ENCODE data around the gene NMNAT2. TPM values are rescaled to one million over a fixed set of nuclear protein-coding genes. Genes with fewer than 3 reads are reported as not detected.

Gene NMNAT2
- total and polyA plus RNA-seq, 2 of the 4 experiments (the other 2 are of a cell fraction) = 0.36 to 2.4 TPM

DNA sequence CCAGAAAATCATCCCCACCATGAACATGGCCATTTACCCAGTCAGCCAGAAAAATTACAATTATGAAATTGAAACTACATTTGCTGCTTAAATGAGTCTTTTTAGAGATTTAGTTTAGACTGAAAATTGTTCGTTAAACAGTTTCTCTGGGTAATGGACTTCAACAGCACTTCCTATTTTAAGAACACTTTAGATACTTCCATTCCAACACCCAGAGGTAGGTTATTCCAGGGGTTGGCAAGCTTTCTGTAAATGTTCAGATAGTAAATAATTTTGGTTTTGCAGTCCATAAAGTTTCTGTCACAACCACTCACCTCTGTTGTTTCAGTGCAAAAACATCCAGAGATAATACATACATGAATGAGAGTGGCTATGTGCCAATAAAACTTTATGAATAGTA lies 10.2 kb downstream of the NMNAT2 start:
- dilution Hi-C loops (cut with HindIII; ENCODE audit: low sequenced_read_pairs, unreplicated experiment) = no loop called here
- in situ Hi-C loops (cut with MboI; ENCODE audit: low sequenced_read_pairs) = no loop called here
- Histone ChIP-seq H3K23ac (ENCODE audit: low read depth, low read length) (no peak overlapping the region), H4K5ac (ENCODE audit: low read depth, low read length) (no peak overlapping the region), H2BK120ac (ENCODE audit: low read depth, low read length) (no peak overlapping the region), H4K20me1 (ENCODE audit: insufficient read depth, low read length) (no peaks in the 10 kb centered on the region), H2AK5ac (ENCODE audit: low read depth, low read length) (no peak overlapping the region), H4K91ac (ENCODE audit: insufficient read depth, low read depth, low read length) (no peak overlapping the region), H2AFZ (replicated peaks; ENCODE audit: low read length, poor library complexity) (no peak overlapping the region), H2BK20ac (ENCODE audit: low read depth, low read length) (no peak overlapping the region), H2AK9ac (replicated peaks; ENCODE audit: low read depth, low read length, poor library complexity) (no peak overlapping the region), H3K27me3 (ENCODE audit: control insufficient read depth, insufficient read depth, low read length) (peaks cover 14% of the 10 kb centered on the region), H3K36me3 (ENCODE audit: control insufficient read depth, insufficient read depth, low read length) (no peaks in the 10 kb centered on the region), H4K8ac (ENCODE audit: low read depth in 2 of 2, low read length in 2 of 2) (no peak overlapping the region), H3K27ac (ENCODE audit: insufficient read depth, low read length) (no peak overlapping the region), H3K9me1 (ENCODE audit: insufficient read depth, low read length) (no peaks in the 10 kb centered on the region), H2BK15ac (ENCODE audit: low read depth, low read length) (no peak overlapping the region), H3K79me1 (ENCODE audit: low read depth in 1 of 2, low read length in 2 of 2) (no peaks in the 10 kb centered on the region), H3K4me1 (ENCODE audit: control insufficient read depth, insufficient read depth, low read length) (no peaks in the 10 kb centered on the region), H3K56ac (ENCODE audit: extremely low read depth, insufficient read depth, low read length) (no peak overlapping the region), H3K9me3 (ENCODE audit: control insufficient read depth, insufficient read depth, low read length) (no peaks in the 10 kb centered on the region), H3K4me3 (ENCODE audit: insufficient read depth, low read depth, low read length) (no peak overlapping the region), H3K4me2 (ENCODE audit: low read depth, low read length) (no peak overlapping the region), H3K18ac (ENCODE audit: low read depth, low read length) (no peak overlapping the region), H3K9ac (ENCODE audit: low read depth, low read length) (no peak overlapping the region), H2BK5ac (ENCODE audit: low read depth, low read length, poor library complexity, severe bottlenecking) (no peak overlapping the region), H3K14ac (replicated peaks; ENCODE audit: low read depth, low read length) (no peak overlapping the region), H3K4ac (ENCODE audit: low read depth, low read length) (no peak overlapping the region)
- ATAC-seq (ENCODE audit: low read depth) (no peak), DNase-seq (no peak)
- WGBS, 2 experiments (ENCODE audit: extremely low coverage in 2 of 2, insufficient read length in 1 of 2) = no CpG with 5 or more reads among the region's 1 CpG
- TF ChIP-seq FOS (IDR thresholded peaks at IDR 0.05; ENCODE audit: low read depth, low read length) = no peak
- TF ChIP-seq, protein P1, sequence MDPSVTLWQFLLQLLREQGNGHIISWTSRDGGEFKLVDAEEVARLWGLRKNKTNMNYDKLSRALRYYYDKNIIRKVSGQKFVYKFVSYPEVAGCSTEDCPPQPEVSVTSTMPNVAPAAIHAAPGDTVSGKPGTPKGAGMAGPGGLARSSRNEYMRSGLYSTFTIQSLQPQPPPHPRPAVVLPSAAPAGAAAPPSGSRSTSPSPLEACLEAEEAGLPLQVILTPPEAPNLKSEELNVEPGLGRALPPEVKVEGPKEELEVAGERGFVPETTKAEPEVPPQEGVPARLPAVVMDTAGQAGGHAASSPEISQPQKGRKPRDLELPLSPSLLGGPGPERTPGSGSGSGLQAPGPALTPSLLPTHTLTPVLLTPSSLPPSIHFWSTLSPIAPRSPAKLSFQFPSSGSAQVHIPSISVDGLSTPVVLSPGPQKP (IDR thresholded peaks at IDR 0.05; ENCODE audit: borderline replicate concordance, low read depth, low read length) = no peak
- no peak for TF ChIP-seq RCOR1 (IDR thresholded peaks at IDR 0.05; ENCODE audit: insufficient replicate concordance, low read length)
- no peak for TF ChIP-seq RFX5 (IDR thresholded peaks at IDR 0.05; ENCODE audit: low read depth, low read length)
- TF ChIP-seq, protein P2, sequence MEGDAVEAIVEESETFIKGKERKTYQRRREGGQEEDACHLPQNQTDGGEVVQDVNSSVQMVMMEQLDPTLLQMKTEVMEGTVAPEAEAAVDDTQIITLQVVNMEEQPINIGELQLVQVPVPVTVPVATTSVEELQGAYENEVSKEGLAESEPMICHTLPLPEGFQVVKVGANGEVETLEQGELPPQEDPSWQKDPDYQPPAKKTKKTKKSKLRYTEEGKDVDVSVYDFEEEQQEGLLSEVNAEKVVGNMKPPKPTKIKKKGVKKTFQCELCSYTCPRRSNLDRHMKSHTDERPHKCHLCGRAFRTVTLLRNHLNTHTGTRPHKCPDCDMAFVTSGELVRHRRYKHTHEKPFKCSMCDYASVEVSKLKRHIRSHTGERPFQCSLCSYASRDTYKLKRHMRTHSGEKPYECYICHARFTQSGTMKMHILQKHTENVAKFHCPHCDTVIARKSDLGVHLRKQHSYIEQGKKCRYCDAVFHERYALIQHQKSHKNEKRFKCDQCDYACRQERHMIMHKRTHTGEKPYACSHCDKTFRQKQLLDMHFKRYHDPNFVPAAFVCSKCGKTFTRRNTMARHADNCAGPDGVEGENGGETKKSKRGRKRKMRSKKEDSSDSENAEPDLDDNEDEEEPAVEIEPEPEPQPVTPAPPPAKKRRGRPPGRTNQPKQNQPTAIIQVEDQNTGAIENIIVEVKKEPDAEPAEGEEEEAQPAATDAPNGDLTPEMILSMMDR (conservative IDR thresholded peaks at IDR 0.05; ENCODE audit: low read depth, low read length) = no peak
- no peak for TF ChIP-seq CEBPB (IDR thresholded peaks at IDR 0.05; ENCODE audit: low read depth, low read length)
- TF ChIP-seq POLR2A (IDR thresholded peaks at IDR 0.05; ENCODE audit: low read depth, low read length) = no peak
- no peak for TF ChIP-seq RAD21 (IDR thresholded peaks at IDR 0.05; ENCODE audit: low read length)
- TF ChIP-seq, protein P3, sequence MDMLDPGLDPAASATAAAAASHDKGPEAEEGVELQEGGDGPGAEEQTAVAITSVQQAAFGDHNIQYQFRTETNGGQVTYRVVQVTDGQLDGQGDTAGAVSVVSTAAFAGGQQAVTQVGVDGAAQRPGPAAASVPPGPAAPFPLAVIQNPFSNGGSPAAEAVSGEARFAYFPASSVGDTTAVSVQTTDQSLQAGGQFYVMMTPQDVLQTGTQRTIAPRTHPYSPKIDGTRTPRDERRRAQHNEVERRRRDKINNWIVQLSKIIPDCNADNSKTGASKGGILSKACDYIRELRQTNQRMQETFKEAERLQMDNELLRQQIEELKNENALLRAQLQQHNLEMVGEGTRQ (IDR thresholded peaks at IDR 0.05; ENCODE audit: low read depth, low read length) = no peak
- no peak for TF ChIP-seq MXI1 (IDR thresholded peaks at IDR 0.05; ENCODE audit: borderline replicate concordance, low read depth, low read length)
- no peak for TF ChIP-seq CHD1 (IDR thresholded peaks at IDR 0.05; ENCODE audit: low read depth, low read length)
- TF ChIP-seq MAZ (IDR thresholded peaks at IDR 0.05; ENCODE audit: borderline replicate concordance, low read depth, low read length) = no peak
- TF ChIP-seq SMC3 (IDR thresholded peaks at IDR 0.05; ENCODE audit: low read depth, low read length) = no peak
- TF ChIP-seq MAFK (IDR thresholded peaks at IDR 0.05; ENCODE audit: low read depth, low read length) = no peak
- TF ChIP-seq NFE2L2 (IDR thresholded peaks at IDR 0.05; ENCODE audit: low read depth, low read length) = no peak
- no peak for TF ChIP-seq BHLHE40 (IDR thresholded peaks at IDR 0.05; ENCODE audit: low read depth, low read length)
- POLR2A ChIA-PET (ENCODE audit: unreplicated experiment) = no interaction called here
- CTCF ChIA-PET = interaction anchor here (1.1 kb wide), 1 partner anchor 14 kb away, joined by 3 read pairs; no protein-coding TSS in a partner anchor
- intact Hi-C loops (cut with micrococcal nuclease) = no loop called here
- no TSS peak for BruUV-seq (replicated peaks)

Data from IMR-90 (cell line).